ACC112 (cell line): Measurements from ENCODE around the gene TAB2.

Experiments used
- H2AFZ ChIP-seq: fragments of 200-600 bp; sonication (generic); one replicate; pipeline ENCODE4 v1.6.0; 2017; ENCODE audit warnings: antibody characterized with exemption, low read length; ENCODE audit not compliant: unreplicated experiment
- H3K27ac ChIP-seq: fragments of 200-600 bp; sonication (generic); 2 replicates; pipeline ENCODE4 v1.5.1; 2014; ENCODE audit warnings: low read depth, mild to moderate bottlenecking, antibody characterized with exemption, low read length, moderate library complexity
- H3K27me3 ChIP-seq: fragments of 200-600 bp; sonication (generic); 2 replicates; pipeline ENCODE4 v1.6.1; 2014; ENCODE audit warnings: mild to moderate bottlenecking, antibody characterized with exemption, low read length, moderate library complexity, mixed read lengths; ENCODE audit not compliant: insufficient read depth
- H3K36me3 ChIP-seq: fragments of 200-600 bp; sonication (generic); 2 replicates; pipeline ENCODE4 v1.6.1; 2016; ENCODE audit warnings: mild to moderate bottlenecking, antibody characterized with exemption, low read length, moderate library complexity, mixed read lengths; ENCODE audit not compliant: insufficient read depth
- H3K4me1 ChIP-seq: fragments of 200-600 bp; sonication (generic); one replicate; pipeline ENCODE4 v1.6.1; 2016; ENCODE audit warnings: low read length, mixed read lengths; ENCODE audit not compliant: insufficient read depth, unreplicated experiment, control insufficient read depth
- H3K4me3 ChIP-seq: fragments of 200-600 bp; sonication (generic); 2 replicates; pipeline ENCODE4 v1.5.1; 2014; ENCODE audit warnings: mild to moderate bottlenecking, low read depth, low read length
- H3K79me2 ChIP-seq: fragments of 200-600 bp; sonication (generic); one replicate; pipeline ENCODE4 v1.6.0; 2016; ENCODE audit warnings: low read length; ENCODE audit not compliant: control insufficient read depth, unreplicated experiment, insufficient read depth

Gene TAB2

GRCh38 chr6:149320796-149321195 is 3.3 kb downstream of the TAB2 start:
- no peak overlapping the region for H2AFZ ChIP-seq
- H3K4me1 ChIP-seq = peaks cover 46% of the 10 kb centered on the region
- no peaks in the 10 kb centered on the region for H3K27me3 ChIP-seq
- peak overlapping the region; percentile 97 for H3K4me3 ChIP-seq
- no peaks in the 10 kb centered on the region for H3K36me3 ChIP-seq
- H3K27ac ChIP-seq = peak overlapping the region; percentile 87; the same call in 1 of the 2 replicates
- H3K79me2 ChIP-seq = peaks cover 84% of the 10 kb centered on the region

GRCh38 chr6:149323353-149323752 is 5.8 kb downstream of the TAB2 start:
- H3K79me2 ChIP-seq = peaks cover 99% of the 10 kb centered on the region
- H3K4me1 ChIP-seq = peaks cover 46% of the 10 kb centered on the region
- no peaks in the 10 kb centered on the region for H3K27me3 ChIP-seq
- H3K36me3 ChIP-seq = no peaks in the 10 kb centered on the region
- no peak overlapping the region for H2AFZ ChIP-seq
- H3K4me3 ChIP-seq = no peak overlapping the region
- H3K27ac ChIP-seq = no peak overlapping the region

GRCh38 chr6:149323925-149324324 is 6.4 kb downstream of the TAB2 start:
- Histone ChIP-seq H3K79me2 (peaks cover 99% of the 10 kb centered on the region), H3K36me3 (no peaks in the 10 kb centered on the region), H3K4me1 (peaks cover 46% of the 10 kb centered on the region), H3K27me3 (no peaks in the 10 kb centered on the region), H2AFZ (no peak overlapping the region), H3K27ac (no peak overlapping the region; the same call in 1 of the 2 replicates), H3K4me3 (no peak overlapping the region)

GRCh38 chr6:149324428-149324827 is 6.9 kb downstream of the TAB2 start:
- Histone ChIP-seq H3K79me2 (peaks cover 99% of the 10 kb centered on the region), H3K27me3 (no peaks in the 10 kb centered on the region), H3K36me3 (no peaks in the 10 kb centered on the region), H2AFZ (no peak overlapping the region), H3K27ac (no peak overlapping the region), H3K4me1 (peaks cover 46% of the 10 kb centered on the region), H3K4me3 (no peak overlapping the region)

- H3K36me3 ChIP-seq = no peaks in the 10 kb centered on the region
- H3K4me3 ChIP-seq = no peak overlapping the region
- no peak overlapping the region for H2AFZ ChIP-seq
- peaks cover 100% of the 10 kb centered on the region for H3K79me2 ChIP-seq
- H3K27me3 ChIP-seq = no peaks in the 10 kb centered on the region
- H3K27ac ChIP-seq = no peak overlapping the region
- H3K4me1 ChIP-seq = peaks cover 48% of the 10 kb centered on the region
Measured at GRCh38 chr6:149325648-149326236, 8.2 kb downstream of the TAB2 start.

- Histone ChIP-seq H3K36me3 (no peaks in the 10 kb centered on the region), H3K4me1 (peaks cover 51% of the 10 kb centered on the region), H3K27ac (no peak overlapping the region), H3K4me3 (no peak overlapping the region), H3K79me2 (peaks cover 100% of the 10 kb centered on the region), H3K27me3 (no peaks in the 10 kb centered on the region), H2AFZ (no peak overlapping the region)
Measured at GRCh38 chr6:149327638-149328037, 10.1 kb downstream of the TAB2 start.

- Histone ChIP-seq H3K79me2 (peaks cover 100% of the 10 kb centered on the region), H3K27ac (no peak overlapping the region), H3K4me3 (no peak overlapping the region), H3K4me1 (peaks cover 51% of the 10 kb centered on the region), H2AFZ (no peak overlapping the region), H3K36me3 (no peaks in the 10 kb centered on the region), H3K27me3 (no peaks in the 10 kb centered on the region)
Measured at GRCh38 chr6:149328083-149328482, 10.6 kb downstream of the TAB2 start.

- no peak overlapping the region for H3K27ac ChIP-seq
- H3K27me3 ChIP-seq = no peaks in the 10 kb centered on the region
- no peaks in the 10 kb centered on the region for H3K36me3 ChIP-seq
- H3K79me2 ChIP-seq = peaks cover 99% of the 10 kb centered on the region
- H3K4me1 ChIP-seq = peaks cover 52% of the 10 kb centered on the region
- no peak overlapping the region for H2AFZ ChIP-seq
- H3K4me3 ChIP-seq = no peak overlapping the region
Measured at GRCh38 chr6:149329529-149329928, 12.0 kb downstream of the TAB2 start.

- no peaks in the 10 kb centered on the region for H3K27me3 ChIP-seq
- no peaks in the 10 kb centered on the region for H3K36me3 ChIP-seq
- peaks cover 99% of the 10 kb centered on the region for H3K79me2 ChIP-seq
- H3K4me1 ChIP-seq = peaks cover 49% of the 10 kb centered on the region
- no peak overlapping the region for H2AFZ ChIP-seq
- H3K4me3 ChIP-seq = no peak overlapping the region
- H3K27ac ChIP-seq = no peak overlapping the region
Measured at GRCh38 chr6:149330133-149330532, 12.6 kb downstream of the TAB2 start.

GRCh38 chr6:149331043-149331807 is 13.7 kb downstream of the TAB2 start:
- peaks cover 52% of the 10 kb centered on the region for H3K4me1 ChIP-seq
- no peaks in the 10 kb centered on the region for H3K27me3 ChIP-seq
- H3K36me3 ChIP-seq = no peaks in the 10 kb centered on the region
- peaks cover 97% of the 10 kb centered on the region for H3K79me2 ChIP-seq
- no peak overlapping the region for H3K4me3 ChIP-seq
- H3K27ac ChIP-seq = peak overlapping the region; percentile 20
- H2AFZ ChIP-seq = no peak overlapping the region

GRCh38 chr6:149331871-149332270 is 14.4 kb downstream of the TAB2 start:
- Histone ChIP-seq H3K27ac (peak overlapping the region; percentile 35), H3K4me3 (peak overlapping the region; percentile 13; the same call in 1 of the 2 replicates), H2AFZ (no peak overlapping the region), H3K27me3 (no peaks in the 10 kb centered on the region), H3K4me1 (peaks cover 59% of the 10 kb centered on the region), H3K79me2 (peaks cover 97% of the 10 kb centered on the region), H3K36me3 (no peaks in the 10 kb centered on the region)
